ENCODE results near the gene ACOT2. TPM values are rescaled to one million over a fixed set of nuclear protein-coding genes. Genes with fewer than 3 reads are reported as not detected.
"Not testable (repeated sequence)": the region's sequence is repeated elsewhere in the genome, so short reads cannot be mapped to it uniquely, and the experiment has no call there.

The ACOT2 gene
- total and polyA plus RNA-seq, 4 experiments from 2014 or later, result 9.4 to 36.4 (median 17.4) TPM

DNA sequence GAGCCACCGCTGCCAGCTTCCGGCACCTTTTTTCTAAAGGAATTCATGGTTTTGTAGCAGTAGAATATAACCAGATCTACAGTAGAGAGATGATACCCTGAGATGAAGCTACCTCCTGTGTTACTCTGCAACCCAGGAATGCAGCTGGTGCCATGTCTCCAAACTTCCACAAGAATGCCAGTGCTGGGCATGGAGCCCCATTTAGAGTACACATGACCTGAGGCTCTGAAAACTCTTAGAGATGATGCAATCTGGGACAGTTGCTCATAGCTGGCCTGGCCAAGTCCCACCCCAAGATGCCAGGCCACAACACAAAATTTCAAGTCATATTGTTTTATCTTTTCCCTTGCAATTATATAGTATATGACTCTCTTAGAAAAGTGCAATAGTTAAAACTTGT lies 8.2 kb downstream of the ACOT2 start:
- H3K4me3 Mint-ChIP-seq; intact Hi-C loops (cut with micrococcal nuclease); POLR2A ChIA-PET (ENCODE audit: partially characterized antibody); H3K27ac ChIP-seq (ENCODE audit: low read depth, low read length); H3K27me3 Mint-ChIP-seq; H3K27me3 ChIP-seq (ENCODE audit: insufficient read depth, low read length); H3K4me1 ChIP-seq (ENCODE audit: insufficient read depth, low read length); H3K9me3 Mint-ChIP-seq; H3K9me3 ChIP-seq (ENCODE audit: control insufficient read depth in 1 of 2, low read length in 2 of 2); H3K27ac Mint-ChIP-seq; H3K4me1 Mint-ChIP-seq; DNase-seq; H3K4me3 ChIP-seq (ENCODE audit: low read length in 2 of 2); H3K36me3 ChIP-seq (ENCODE audit: insufficient read depth, low read length): not testable (repeated sequence)
- H3K36me3 Mint-ChIP-seq, result peaks cover 18 to 29% of the 10 kb centered on the region in 2 donors
- CTCF ChIA-PET (ENCODE audit: partially characterized antibody), result interaction anchor here (1.2 kb wide), 1 partner anchor 56 kb away, joined by 4 read pairs; no protein-coding TSS in a partner anchor

DNA sequence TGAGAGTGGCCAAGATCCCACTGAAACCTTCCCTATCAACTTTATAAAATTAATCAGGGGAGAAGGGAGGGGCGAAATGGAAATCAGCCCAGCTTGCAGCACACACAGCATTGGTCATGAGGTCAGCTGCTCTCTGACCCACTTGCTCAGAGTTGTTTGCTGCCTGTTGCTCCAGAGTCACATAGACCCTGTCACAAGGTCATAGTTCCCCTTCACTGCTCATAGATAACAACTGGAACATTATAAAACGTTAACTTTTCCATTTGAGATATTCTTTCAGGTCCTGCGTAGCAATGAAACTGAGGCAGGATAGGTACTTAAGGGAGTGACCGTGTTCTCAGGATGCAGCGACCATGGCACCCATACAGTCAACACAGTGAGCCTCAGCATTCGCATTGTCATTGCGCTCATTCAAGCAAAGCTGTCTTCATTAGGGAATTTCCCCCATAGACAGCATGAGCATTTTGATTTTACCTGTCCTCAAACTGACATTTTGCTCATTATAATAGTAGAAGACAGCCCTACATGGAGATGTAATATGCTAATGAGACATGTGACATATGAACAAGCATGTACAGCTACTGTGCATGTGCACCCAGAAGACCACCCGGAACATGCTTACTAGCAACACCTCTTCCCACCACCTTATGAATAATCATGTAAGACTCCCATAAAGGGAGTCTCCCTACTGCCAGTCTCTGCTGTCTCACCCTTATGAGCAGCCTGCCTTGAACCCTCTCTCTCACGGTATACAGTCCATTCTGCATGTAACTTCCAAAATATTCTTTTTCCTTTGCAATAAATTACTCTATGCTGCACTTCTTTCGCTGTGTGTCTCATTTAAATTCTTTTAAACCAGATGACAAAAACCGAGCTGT lies 13.3 kb downstream of the ACOT2 start:
- H3K9me3 ChIP-seq (ENCODE audit: control insufficient read depth in 1 of 2, low read length in 2 of 2); H3K4me3 ChIP-seq (ENCODE audit: low read length in 2 of 2); H3K27me3 Mint-ChIP-seq; H3K4me3 Mint-ChIP-seq; H3K4me1 Mint-ChIP-seq; POLR2A ChIA-PET (ENCODE audit: partially characterized antibody); H3K4me1 ChIP-seq (ENCODE audit: insufficient read depth, low read length); DNase-seq; H3K36me3 ChIP-seq (ENCODE audit: insufficient read depth, low read length); H3K9me3 Mint-ChIP-seq; H3K27me3 ChIP-seq (ENCODE audit: insufficient read depth, low read length); intact Hi-C loops (cut with micrococcal nuclease); H3K27ac ChIP-seq (ENCODE audit: low read depth, low read length); H3K27ac Mint-ChIP-seq: not testable (repeated sequence)
- CTCF ChIA-PET (ENCODE audit: partially characterized antibody), result interaction anchor here (1.1 to 1.3 kb wide), 2 partner anchors 12 to 13 kb away, joined by 3 to 4 read pairs; partner anchors contain the start of gene ACOT2
- H3K36me3 Mint-ChIP-seq, result peaks cover 10 to 14% of the 10 kb centered on the region in 2 donors

DNA sequence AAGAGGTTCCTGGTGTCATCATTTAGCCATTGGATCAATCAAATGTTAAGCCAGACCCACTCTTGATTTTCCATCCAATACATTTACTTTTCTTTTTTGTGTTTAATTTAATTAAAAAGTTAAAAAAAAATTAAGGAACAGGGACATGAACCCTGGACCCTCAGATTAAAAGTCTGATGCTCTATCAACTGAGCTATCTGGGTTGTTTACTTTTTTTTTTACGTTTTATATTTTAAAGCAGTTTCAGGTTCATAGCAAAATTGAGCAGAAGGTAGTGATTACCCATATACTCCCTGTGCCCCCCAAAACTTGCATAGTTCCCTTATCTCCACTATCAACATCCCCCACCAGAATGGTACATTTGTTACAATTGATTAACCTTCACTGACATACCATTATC lies 19.7 kb downstream of the ACOT2 start:
- H3K4me1 Mint-ChIP-seq, result peaks cover 5 to 10% (median 6%) of the 10 kb centered on the region in 4 donors
- ChIA-PET CTCF (ENCODE audit: partially characterized antibody) (interaction anchor here (2.1 to 2.5 kb wide), 2 partner anchors 19 to 24 kb away, joined by 9 to 18 read pairs; partner anchors contain the start of genes ACOT2 and ACOT6), POLR2A (ENCODE audit: partially characterized antibody) (no interaction called here)
- H3K27me3 Mint-ChIP-seq, result no peaks in the 10 kb centered on the region
- DNase-seq, result no peak
- H3K27ac Mint-ChIP-seq, result peak overlapping the region in 1 of 7 donors; percentile 5
- no peaks in the 10 kb centered on the region for H3K9me3 ChIP-seq (ENCODE audit: control insufficient read depth in 1 of 2, low read length in 2 of 2)
- H3K4me3 ChIP-seq (ENCODE audit: low read length in 2 of 2), result no peak overlapping the region
- intact Hi-C loops (cut with micrococcal nuclease), result loop anchor here (1.0 kb wide), 1 partner anchor 23 kb away; no protein-coding TSS in a partner anchor
- H3K9me3 Mint-ChIP-seq, result no peaks in the 10 kb centered on the region
- no peak overlapping the region for H3K27ac ChIP-seq (ENCODE audit: low read depth, low read length)
- H3K27me3 ChIP-seq (ENCODE audit: insufficient read depth, low read length), result no peaks in the 10 kb centered on the region
- peaks cover 10% of the 10 kb centered on the region for H3K4me1 ChIP-seq (ENCODE audit: insufficient read depth, low read length)
- H3K4me3 Mint-ChIP-seq, result no peak overlapping the region
- no peaks in the 10 kb centered on the region for H3K36me3 Mint-ChIP-seq
- no peaks in the 10 kb centered on the region for H3K36me3 ChIP-seq (ENCODE audit: insufficient read depth, low read length)

DNA sequence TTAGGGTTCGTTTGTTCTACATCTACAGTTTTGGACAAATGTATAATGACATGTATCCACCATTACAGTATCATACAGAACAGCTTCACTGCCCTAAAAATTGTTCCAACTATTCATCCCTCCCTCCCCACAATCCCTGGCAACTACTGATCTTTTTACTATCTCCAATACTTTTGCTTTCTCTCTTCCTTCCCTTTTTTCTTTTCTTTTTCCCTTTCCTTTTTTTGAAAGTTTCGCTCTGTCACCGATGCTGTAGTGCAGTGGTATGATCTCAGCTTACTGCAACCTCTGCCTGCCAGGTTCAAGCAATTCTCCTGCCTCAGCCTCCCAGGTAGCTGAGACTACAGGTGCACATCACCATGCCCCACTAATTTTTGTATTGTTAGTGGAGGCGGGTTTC lies 20.1 kb downstream of the ACOT2 start:
- Mint-ChIP-seq H3K27me3 (no peaks in the 10 kb centered on the region), H3K9me3 (no peaks in the 10 kb centered on the region), H3K4me1 (peaks cover 5 to 10% (median 7%) of the 10 kb centered on the region in 4 donors), H3K4me3 (peak overlapping the region in 1 of 8 donors; percentile 12), H3K27ac (peak overlapping the region in 2 of 7 donors; percentile 5 to 43), H3K36me3 (no peaks in the 10 kb centered on the region)
- DNase-seq, result no peak
- H3K4me1 ChIP-seq (ENCODE audit: insufficient read depth, low read length), result peaks cover 10% of the 10 kb centered on the region
- H3K4me3 ChIP-seq (ENCODE audit: low read length in 2 of 2), result no peak overlapping the region
- H3K9me3 ChIP-seq (ENCODE audit: control insufficient read depth in 1 of 2, low read length in 2 of 2), result no peaks in the 10 kb centered on the region
- intact Hi-C loops (cut with micrococcal nuclease), result loop anchor here (1.0 kb wide), 1 partner anchor 24 kb away; no protein-coding TSS in a partner anchor
- H3K36me3 ChIP-seq (ENCODE audit: insufficient read depth, low read length), result no peaks in the 10 kb centered on the region
- no peaks in the 10 kb centered on the region for H3K27me3 ChIP-seq (ENCODE audit: insufficient read depth, low read length)
- CTCF ChIA-PET (ENCODE audit: partially characterized antibody), result interaction anchor here (0.7 to 2.5 kb wide), 3 partner anchors 19 to 24 kb away, joined by 3 to 18 read pairs (median 9); partner anchors contain the start of genes ACOT2 and ACOT6
- no peak overlapping the region for H3K27ac ChIP-seq (ENCODE audit: low read depth, low read length)
- POLR2A ChIA-PET (ENCODE audit: partially characterized antibody), result interaction anchor here (1.8 to 4.4 kb wide), 2 partner anchors 20 to 23 kb away, joined by 8 to 93 read pairs; partner anchors contain the start of genes ACOT2 and ACOT6

DNA sequence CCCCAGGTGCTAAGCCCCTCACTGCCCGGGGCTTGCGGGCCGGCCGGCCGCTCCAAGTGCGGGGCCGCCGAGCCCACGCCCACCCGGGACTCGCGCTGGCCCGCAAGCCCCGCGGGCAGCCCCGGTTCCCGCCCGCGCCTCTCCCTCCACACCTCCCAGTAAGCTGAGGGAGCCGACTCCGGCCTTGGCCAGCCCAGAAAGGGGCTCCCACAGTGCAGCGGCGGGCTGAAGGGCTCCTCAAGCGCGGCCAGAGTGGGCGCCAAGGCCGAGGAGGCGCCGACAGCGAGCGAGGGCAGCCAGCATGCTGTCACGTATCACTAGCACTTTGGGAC lies 21.6 kb downstream of the ACOT2 start:
- not testable (repeated sequence) for DNase-seq; H3K27ac Mint-ChIP-seq; H3K4me3 ChIP-seq (ENCODE audit: low read length in 2 of 2); H3K27ac ChIP-seq (ENCODE audit: low read depth, low read length); H3K4me1 ChIP-seq (ENCODE audit: insufficient read depth, low read length); H3K27me3 Mint-ChIP-seq; H3K9me3 ChIP-seq (ENCODE audit: control insufficient read depth in 1 of 2, low read length in 2 of 2); H3K27me3 ChIP-seq (ENCODE audit: insufficient read depth, low read length); H3K36me3 ChIP-seq (ENCODE audit: insufficient read depth, low read length); H3K36me3 Mint-ChIP-seq; H3K9me3 Mint-ChIP-seq
- intact Hi-C loops (cut with micrococcal nuclease), result loop anchor here (5.0 kb wide), 1 partner anchor 42 kb away; no protein-coding TSS in a partner anchor
- CTCF ChIA-PET (ENCODE audit: partially characterized antibody), result interaction anchor here (1.4 to 2.5 kb wide), 2 partner anchors 21 to 83 kb away, joined by 9 to 18 read pairs; partner anchors contain the start of gene ACOT2
- POLR2A ChIA-PET (ENCODE audit: partially characterized antibody), result interaction anchor here (1.8 to 4.4 kb wide), 3 partner anchors 21 to 261 kb away, joined by 8 to 93 read pairs (median 9); partner anchors contain the start of genes ACOT2, ACOT6 and PTGR2
- peaks cover 5 to 10% (median 7%) of the 10 kb centered on the region in 4 donors for H3K4me1 Mint-ChIP-seq
- peak overlapping the region in 2 of 8 donors; percentile 83 to 84 for H3K4me3 Mint-ChIP-seq

DNA sequence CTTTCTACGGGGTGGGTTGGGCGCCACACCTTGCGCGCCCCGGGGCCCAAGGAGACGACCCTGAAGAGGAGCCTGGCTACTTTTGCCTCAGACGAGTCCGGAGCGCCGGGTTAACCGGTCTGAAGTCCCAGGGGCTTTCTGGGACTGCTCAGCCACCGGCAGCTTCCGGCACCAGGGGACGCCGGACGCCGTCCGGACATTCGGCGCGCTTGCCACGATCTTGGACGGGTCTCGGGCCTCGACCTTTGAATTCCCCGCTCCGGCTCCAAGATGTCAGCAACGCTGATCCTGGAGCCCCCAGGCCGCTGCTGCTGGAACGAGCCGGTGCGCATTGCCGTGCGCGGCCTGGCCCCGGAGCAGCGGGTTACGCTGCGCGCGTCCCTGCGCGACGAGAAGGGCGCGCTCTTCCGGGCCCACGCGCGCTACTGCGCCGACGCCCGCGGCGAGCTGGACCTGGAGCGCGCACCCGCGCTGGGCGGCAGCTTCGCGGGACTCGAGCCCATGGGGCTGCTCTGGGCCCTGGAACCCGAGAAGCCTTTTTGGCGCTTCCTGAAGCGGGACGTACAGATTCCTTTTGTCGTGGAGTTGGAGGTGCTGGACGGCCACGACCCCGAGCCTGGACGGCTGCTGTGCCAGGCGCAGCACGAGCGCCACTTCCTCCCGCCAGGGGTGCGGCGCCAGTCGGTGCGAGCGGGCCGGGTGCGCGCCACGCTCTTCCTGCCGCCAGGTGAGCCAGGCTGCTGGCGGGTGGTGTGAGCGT lies 22.9 kb downstream of the ACOT2 start, which contains the start of gene ACOT4:
Gene ACOT4, plus strand, starts transcription at position 184 of the 760 bp plus-strand sequence. Its CDS starts 87 bp downstream, at position 271.
- Histone ChIP-seq H3K9me3 (ENCODE audit: control insufficient read depth in 1 of 2, low read length in 2 of 2) (no peaks in the 10 kb centered on the region), H3K27me3 (ENCODE audit: insufficient read depth, low read length) (no peaks in the 10 kb centered on the region), H3K27ac (ENCODE audit: low read depth, low read length) (peak within 1 kb of the TSS; percentile 53), H3K4me1 (ENCODE audit: insufficient read depth, low read length) (peaks cover 10% of the 10 kb centered on the region), H3K36me3 (ENCODE audit: insufficient read depth, low read length) (no peaks in the 10 kb centered on the region), H3K4me3 (ENCODE audit: low read length in 2 of 2) (peak within 1 kb of the TSS; percentile 63 to 77)
- no peaks in the 10 kb centered on the region for H3K27me3 Mint-ChIP-seq
- intact Hi-C loops (cut with micrococcal nuclease), result loop anchor here (1.0 to 5.0 kb wide), 3 partner anchors 20 to 40 kb away; partner anchors contain the start of genes ACOT2 and ACOT6
- ChIA-PET CTCF (ENCODE audit: partially characterized antibody) (interaction anchor here (0.6 to 1.7 kb wide), 5 partner anchors 21 to 83 kb away, joined by 3 to 10 read pairs (median 4); partner anchors contain the start of genes ACOT2 and ACOT6), POLR2A (ENCODE audit: partially characterized antibody) (interaction anchor here (0.8 to 4.4 kb wide), 15 partner anchors 20 to 533 kb away, joined by 3 to 93 read pairs (median 5); partner anchors contain the start of genes ACOT2, ACOT6, BBOF1 and DNAL1)
- peaks cover 7 to 12% of the 10 kb centered on the region in 2 donors for H3K36me3 Mint-ChIP-seq
- no peaks in the 10 kb centered on the region for H3K9me3 Mint-ChIP-seq
- H3K4me1 Mint-ChIP-seq, result peaks cover 5 to 10% (median 7%) of the 10 kb centered on the region in 4 donors
- peak within 1 kb of the TSS; percentile 30 to 92 (median 81) for H3K27ac Mint-ChIP-seq
- DNase-seq, result peak; percentile 64 to 76 (median 76)
- H3K4me3 Mint-ChIP-seq, result peak within 1 kb of the TSS; percentile 73 to 87 (median 82)

Measured in CD4-positive, alpha-beta memory T cell (primary cell).